HG02798 (cell line): Measurements from ENCODE around the gene BBS10.
"Not testable (repeated sequence)": the region's sequence is repeated elsewhere in the genome, so short reads cannot be mapped to it uniquely, and the experiment has no call there.

Source experiments
- ATAC-seq: cut with Tn5 transposase; IDR thresholded peaks from one replicate; pipeline ENCODE4 v1.9.1; 2021; ENCODE audit warnings: mild to moderate bottlenecking; ENCODE audit not compliant: unreplicated experiment, poor library complexity

The BBS10 gene

GRCh38 chr12:76337583-76337982 lies 10.6 kb downstream of the BBS10 start:
- no peak for ATAC-seq

- no peak for ATAC-seq
Observed at GRCh38 chr12:76332606-76333005, 15.6 kb downstream of the BBS10 start.

DNA sequence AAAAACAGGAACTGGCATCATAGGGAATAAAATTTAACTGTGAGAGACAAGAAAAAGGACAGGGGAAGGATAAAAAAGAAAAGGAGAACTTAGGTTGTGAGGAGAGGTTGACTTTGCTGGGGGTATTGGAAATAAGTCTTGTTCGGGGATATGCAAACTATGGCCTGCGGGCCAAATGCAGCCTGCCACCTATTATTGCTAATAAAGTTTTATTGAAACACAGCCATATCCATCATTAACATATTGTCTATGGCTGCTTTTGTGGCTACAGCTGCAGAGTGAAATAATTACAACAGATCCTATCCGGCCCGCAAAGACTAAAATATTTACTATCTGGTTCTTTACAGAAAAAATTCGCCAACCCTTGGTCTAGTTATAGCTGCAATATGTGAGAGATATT lies 18.6 kb downstream of the BBS10 start:
- no peak for ATAC-seq

GRCh38 chr12:76329159-76329558 lies 19.1 kb downstream of the BBS10 start:
- ATAC-seq = no peak

DNA sequence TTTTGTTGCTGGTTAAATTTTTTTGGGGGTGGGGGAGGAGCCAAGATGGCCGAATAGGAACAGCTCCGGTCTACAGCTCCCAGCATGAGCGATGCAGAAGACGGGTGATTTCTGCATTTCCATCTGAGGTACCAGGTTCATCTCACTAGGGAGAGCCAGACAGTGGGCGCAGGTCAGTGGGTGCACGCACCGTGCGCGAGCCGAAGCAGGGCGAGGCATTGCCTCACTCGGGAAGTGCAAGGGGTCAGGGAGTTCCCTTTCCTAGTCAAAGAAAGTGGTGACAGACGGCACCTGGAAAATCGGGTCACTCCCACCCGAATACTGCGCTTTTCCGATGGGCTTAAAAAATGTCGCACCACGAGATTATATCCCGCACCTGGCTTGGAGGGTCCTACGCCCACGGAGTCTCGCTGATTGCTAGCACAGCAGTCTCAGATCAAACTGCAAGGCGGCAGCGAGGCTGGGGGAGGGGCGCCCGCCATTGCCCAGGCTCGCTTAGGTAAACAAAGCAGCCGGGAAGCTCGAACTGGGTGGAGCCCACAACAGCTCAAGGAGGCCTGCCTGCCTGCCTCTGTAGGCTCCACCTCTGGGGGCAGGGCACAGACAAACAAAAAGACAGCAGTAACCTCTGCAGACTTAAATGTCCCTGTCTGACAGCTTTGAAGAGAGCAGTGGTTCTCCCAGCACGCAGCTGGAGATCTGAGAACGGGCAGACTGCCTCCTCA lies 28.5 kb downstream of the BBS10 start:
- not testable (repeated sequence) for ATAC-seq

- ATAC-seq = no peak
Observed at GRCh38 chr12:76318773-76319594, 29.2 kb downstream of the BBS10 start.

DNA sequence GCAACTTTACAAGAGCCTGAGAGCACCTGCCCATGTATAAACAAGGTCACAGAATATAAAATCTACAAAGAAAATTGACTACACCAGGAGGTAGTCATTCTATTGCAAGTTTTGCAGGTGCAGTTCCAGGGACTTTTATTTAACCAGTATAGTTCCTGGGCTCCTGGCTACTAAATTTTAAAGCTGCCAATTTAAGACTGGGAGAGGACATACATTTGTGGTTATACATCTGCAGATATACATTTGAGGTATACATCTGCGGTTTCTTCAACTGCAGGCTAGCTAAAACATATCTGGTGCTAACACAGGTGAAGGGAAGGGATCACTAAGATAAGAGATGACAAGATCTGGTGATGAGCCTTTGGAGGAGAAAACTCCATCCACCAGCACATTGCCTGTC lies 30.2 kb downstream of the BBS10 start:
- ATAC-seq = no peak

DNA sequence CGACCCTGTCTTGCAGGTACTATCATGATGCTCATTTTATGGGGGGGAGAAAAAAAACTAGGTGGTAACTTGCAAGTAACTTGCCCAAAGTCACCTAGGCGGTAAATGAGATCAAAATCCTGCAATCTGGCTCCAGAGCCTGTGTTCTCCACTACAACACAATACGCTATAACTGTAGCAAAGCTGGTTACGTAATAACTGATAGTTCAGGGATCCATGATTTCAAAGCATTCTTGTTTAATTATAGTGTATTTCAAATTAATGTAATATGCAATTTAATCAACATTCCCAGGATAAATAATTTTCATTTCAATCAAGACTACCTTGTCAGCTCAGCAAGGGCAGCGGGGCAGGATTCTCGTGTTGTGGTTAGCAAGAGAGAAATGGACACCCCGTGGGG lies 31.7 kb downstream of the BBS10 start:
- no peak for ATAC-seq

GRCh38 chr12:76313299-76313698 lies 34.9 kb downstream of the BBS10 start:
- no peak for ATAC-seq

DNA sequence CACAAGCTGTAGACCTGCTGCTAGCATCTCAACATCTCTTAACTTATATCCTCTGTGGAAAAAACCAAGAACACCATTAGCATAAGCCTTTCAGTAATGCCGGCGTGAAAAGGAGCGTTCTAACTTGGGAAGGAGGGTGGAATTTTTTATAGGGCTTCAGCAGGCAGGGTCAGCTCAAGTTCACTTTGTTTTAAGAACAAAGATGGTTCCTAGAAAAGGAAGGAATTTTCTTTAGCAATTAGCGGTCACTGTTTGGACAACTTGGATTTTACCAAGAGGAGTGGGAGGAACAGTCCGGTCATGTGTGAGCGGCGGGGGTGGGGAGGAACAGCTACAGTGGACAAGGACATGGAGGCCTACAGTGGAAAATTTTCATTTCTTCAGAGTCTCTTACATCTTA lies 35.9 kb downstream of the BBS10 start:
- no peak for ATAC-seq

- ATAC-seq = no peak
Observed at GRCh38 chr12:76311796-76312195, 36.4 kb downstream of the BBS10 start.

- ATAC-seq = no peak
Observed at GRCh38 chr12:76310110-76310509, 38.1 kb downstream of the BBS10 start.

DNA sequence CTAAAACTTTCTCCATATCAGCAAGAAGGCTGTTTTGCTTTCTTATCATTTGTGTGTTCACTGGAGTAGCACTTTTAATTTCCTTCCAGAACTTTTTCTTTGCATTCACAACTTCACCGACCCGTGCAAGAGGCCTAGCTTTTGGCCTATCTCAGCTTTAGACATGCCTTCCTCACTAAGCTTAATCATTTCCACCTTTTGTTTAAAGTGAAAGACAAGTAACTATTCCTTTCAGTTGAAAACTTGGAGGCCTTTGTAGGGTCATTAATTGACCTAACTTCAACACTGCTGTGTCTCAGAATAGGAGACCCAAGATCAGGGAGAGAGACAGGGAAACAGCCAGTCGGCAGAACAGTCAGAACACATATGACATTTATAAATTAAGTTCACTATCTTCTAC lies 39.3 kb downstream of the BBS10 start:
- no peak for ATAC-seq

GRCh38 chr12:76307083-76307482 lies 41.1 kb downstream of the BBS10 start:
- ATAC-seq = no peak

DNA sequence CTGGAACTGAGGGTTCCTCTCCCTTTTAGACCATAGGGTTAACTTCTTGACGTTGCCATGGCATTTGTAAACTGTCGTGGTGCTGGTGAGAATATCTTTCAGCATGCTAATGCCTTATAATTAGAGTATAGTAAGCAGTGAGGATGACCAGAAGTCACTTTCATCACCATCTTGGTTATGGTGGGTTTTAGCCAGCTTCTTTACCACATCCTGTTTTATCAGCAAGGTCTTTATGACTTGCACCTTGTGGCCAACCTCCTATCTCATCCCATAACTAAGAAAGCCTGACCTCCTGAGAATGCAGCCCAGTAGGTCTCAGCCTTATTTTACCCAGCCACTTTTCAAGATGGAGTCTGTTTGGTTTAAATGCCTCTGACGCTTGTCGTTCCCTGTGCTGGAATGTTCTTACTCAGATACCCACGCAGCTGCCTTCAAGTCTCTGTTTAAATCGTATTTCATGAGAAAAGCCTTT lies 44.2 kb downstream of the BBS10 start:
- no peak for ATAC-seq

DNA sequence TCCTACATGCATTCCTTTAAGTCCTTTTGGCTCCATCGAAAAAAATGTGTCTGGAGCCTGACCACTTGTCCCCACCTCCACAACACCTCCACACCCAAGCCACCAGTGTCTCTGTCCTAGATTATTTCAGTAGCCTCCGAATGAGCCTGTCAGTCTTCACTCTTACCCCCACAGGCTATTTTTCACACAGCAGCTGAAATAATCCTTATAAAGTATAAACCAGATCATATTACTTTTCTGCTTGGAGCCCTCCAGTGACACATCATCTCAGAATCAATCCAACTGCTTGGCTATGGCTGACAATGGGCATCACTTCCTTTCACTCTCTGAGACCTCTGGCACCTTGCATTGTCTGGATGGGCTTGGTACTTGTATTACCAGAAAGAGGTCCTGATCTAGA lies 44.9 kb downstream of the BBS10 start:
- no peak for ATAC-seq

GRCh38 chr12:76300297-76300665 lies 47.9 kb downstream of the BBS10 start:
- no peak for ATAC-seq

- ATAC-seq = no peak
Observed at GRCh38 chr12:76299536-76300296, 48.5 kb downstream of the BBS10 start.
